ENCODE measurements around the gene EPHB2.
"Not testable (repeated sequence)": the region's sequence is repeated elsewhere in the genome, so short reads cannot be mapped to it uniquely, and the experiment has no call there.

The EPHB2 gene

GRCh38 chr1:22838965-22839364 lies 128.3 kb downstream of the EPHB2 start:
- no peak for DNase-seq (ENCODE audit: low read depth)

DNA sequence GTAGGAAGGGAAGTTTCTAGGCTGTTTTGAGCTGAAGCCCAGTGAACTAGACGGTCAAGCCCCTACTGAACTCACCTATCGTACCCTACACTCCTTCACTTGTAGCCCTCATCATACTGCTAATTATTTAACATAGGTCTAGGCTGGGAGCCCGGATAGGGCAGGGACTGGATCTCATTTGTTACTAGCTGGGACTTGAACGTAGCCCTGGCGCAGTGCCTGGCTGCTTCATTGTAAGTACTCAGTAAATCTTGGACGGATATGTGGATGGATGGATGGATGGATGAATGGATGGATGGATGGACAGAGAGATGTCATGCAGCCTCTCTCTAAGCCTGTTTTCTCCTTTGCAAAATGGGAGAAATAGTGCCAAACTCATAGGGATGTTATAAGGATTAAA lies 129.2 kb downstream of the EPHB2 start:
- DNase-seq (ENCODE audit: low read depth): no peak

DNA sequence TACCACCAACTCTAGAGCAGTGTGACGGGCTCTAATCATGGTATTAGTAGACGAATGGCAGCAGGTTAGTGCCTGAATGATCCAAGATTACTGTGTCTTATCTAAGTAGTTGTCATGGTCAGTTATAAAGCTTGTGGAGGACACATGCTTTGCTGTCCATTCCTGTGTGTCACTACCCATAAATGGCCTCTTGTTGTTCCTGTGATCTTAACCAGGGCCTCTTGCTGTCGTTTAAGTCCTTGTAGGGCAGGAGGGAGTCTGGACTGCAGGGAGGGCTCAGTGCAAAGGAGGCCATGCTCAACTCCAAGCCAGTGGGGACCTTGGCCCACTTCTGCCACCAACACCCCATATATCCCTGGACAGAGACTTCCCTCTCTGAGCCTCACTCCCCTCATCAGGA lies 130.5 kb downstream of the EPHB2 start:
- DNase-seq (ENCODE audit: low read depth): no peak

DNA sequence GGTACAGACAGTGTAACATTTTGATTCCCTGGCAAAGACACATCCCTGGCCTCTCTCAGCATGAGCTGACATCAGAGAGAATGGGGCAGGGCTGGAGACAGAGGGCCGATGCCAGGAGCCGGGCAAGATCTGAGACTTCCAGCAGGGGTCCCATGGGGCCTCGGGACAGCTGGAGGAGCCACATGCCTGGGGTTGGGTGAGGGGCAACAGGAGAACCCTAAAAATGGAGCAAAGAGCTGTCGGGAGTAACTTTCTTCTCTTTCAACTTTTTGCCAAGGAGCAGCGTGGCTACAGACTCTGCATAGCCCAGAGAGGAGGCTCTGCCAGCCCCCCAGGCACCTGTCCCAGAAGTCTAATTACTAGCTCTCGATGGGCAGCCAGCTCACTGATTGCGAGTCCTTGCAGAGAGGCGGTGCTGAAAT lies 131.2 kb downstream of the EPHB2 start:
- no peak for DNase-seq (ENCODE audit: low read depth)

- not testable (repeated sequence) for DNase-seq (ENCODE audit: low read depth)
Observed at GRCh38 chr1:22843441-22844183, 133.0 kb downstream of the EPHB2 start.

DNA sequence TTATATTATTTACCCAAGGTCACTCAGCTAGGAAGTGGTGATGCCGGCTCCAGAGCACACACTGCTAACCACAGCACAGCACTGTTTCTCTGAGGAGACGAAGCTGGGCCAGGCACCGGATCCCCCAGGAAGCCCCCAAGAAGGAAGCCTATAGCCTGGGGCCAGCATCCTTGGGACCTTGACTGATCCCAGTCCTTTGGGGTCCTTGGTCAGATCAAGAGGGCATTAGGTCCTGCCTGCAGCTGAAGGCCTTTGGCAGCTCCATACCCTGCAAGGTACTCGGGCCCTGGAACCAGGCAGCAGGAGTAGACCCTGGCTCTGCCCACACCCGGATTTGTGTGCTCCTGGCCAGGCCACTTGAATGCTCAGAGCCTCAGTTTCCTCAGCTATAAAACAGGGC lies 134.0 kb downstream of the EPHB2 start:
- no peak for DNase-seq (ENCODE audit: low read depth)

GRCh38 chr1:22845398-22845935 lies 134.8 kb downstream of the EPHB2 start:
- no peak for DNase-seq (ENCODE audit: low read depth)

- DNase-seq (ENCODE audit: low read depth): no peak
Observed at GRCh38 chr1:22846458-22846857, 135.8 kb downstream of the EPHB2 start.

- DNase-seq (ENCODE audit: low read depth): no peak
Observed at GRCh38 chr1:22847249-22847648, 136.6 kb downstream of the EPHB2 start.

GRCh38 chr1:22847709-22848108 lies 137.1 kb downstream of the EPHB2 start:
- DNase-seq (ENCODE audit: low read depth): no peak

DNA sequence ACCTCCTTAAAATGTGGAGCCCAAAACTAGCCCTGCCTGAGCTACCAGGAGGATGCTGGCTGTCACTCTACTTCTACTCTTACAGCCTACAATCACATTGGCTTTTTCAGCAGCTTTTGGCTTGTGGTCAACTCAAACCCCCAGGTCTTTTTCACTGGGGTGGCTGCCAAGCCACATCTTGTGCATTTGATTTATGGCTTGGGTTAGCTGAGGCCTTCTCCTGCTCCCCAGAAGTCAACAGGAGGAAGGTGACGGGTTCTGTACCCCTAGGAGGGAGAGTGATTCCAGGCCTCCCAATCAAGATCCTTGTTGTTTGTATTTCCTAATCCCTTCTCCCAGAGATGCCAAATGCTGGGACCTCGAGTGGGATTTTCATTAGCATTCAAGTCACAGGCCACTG lies 137.8 kb downstream of the EPHB2 start:
- no peak for DNase-seq (ENCODE audit: low read depth)

- DNase-seq (ENCODE audit: low read depth): no peak
Observed at GRCh38 chr1:22849770-22850169, 139.1 kb downstream of the EPHB2 start.

DNA sequence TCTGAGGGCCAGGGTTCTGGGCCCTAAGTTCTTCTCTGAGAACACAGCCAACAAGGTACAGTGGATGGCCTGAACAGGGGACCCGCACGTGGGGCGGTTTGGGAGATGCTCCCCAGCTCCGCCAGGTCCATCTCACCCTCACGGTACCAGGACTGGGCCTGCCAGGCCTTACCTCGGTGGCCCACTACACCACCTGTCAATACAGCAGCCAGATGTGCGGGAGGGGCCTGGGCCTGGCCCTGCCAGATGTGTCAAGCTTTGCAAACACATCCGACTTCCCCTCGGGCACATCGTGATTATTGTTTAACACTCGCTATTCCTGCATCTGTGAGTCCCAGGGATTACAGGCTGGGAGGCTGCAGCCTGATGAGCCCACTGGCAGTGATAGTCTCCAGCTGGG lies 139.6 kb downstream of the EPHB2 start:
- no peak for DNase-seq (ENCODE audit: low read depth)

DNA sequence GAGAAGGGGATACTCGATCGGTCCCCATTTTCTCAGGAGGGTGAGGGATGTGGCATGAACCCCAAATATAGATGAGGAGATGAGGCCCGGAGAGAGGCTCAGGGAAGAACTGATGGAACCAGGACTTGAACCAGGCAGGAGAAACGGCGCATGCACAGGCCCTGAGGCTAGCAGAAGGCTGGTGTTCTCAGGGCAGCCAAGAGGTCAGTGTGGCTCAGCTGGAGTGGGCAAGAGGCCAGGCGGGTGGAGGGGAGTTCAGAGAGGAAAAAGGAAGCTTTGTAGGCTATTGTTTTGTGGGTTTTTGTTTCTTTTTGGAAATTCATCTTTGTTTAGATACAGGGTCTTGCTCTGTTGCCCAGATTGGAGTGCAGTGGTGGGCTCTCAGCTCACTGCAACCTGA lies 140.0 kb downstream of the EPHB2 start:
- DNase-seq (ENCODE audit: low read depth): no peak

- no peak for DNase-seq (ENCODE audit: low read depth)
Observed at GRCh38 chr1:22851517-22851916, 140.9 kb downstream of the EPHB2 start.

- no peak for DNase-seq (ENCODE audit: low read depth)
Observed at GRCh38 chr1:22852144-22852655, 141.6 kb downstream of the EPHB2 start.

DNA sequence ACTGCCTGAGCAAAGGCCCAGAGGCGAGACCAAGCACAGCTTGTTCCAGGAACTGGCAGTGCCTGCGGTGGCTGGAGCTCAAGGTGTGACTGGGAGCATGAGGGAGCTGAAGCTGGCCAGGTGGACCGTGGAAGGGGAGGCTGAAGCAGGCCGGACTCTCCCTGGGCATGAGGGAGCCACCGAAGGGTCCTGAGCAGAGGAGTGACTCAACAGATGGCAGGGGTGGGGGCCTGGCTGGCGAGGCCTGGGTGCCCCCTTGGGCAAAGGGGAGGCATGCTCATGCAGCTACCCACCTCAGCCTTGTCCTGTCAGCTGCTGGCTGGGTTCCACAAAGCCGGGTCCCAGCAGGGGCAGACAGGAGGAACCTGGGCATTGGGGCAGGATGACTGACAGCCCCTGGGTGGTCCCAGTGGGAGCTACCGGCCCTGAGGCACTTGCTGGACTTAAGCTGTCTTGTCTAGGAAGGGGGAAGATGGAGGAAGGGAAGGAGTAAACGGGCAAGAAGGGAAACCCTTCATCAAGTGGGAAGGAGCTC lies 143.1 kb downstream of the EPHB2 start:
- DNase-seq (ENCODE audit: low read depth): no peak

GRCh38 chr1:22854688-22855565 lies 144.3 kb downstream of the EPHB2 start:
- DNase-seq (ENCODE audit: low read depth): no peak

- DNase-seq (ENCODE audit: low read depth): no peak
Observed at GRCh38 chr1:22855668-22856606, 145.3 kb downstream of the EPHB2 start.

DNA sequence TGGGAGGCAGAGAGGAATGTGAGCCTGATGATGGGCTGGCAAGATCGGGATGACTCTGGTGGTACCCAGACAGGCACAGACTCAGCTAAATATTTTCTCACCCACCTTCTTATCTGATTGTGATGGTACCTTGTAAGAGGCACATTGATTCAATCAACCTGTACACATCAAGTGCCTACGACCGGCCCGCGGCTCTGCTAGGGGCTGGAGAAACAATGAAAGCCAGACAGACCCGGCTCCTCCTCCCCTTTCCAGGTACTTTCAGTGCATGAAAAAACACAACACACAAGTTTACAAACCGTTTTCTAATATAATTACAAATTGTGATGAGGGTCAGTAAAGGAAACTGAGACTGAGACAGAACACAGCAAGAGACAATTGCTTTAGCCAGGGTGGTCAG lies 147.0 kb downstream of the EPHB2 start:
- DNase-seq (ENCODE audit: low read depth): no peak

GRCh38 chr1:22860414-22860800 lies 149.8 kb downstream of the EPHB2 start:
- no peak for DNase-seq (ENCODE audit: low read depth)

Data from activated T-helper 1 cell treated with Interleukin-2 at 50 U/mL for 16 hours (primary cell).